H1 (cell line): ENCODE results near the gene CGN.

Experiments used
- ATF3 ChIP-seq: IDR thresholded peaks from 2 replicates; pipeline ENCODE4 v1.6.1; 2011; ENCODE audit warnings: low read depth, mild to moderate bottlenecking, low read length; ENCODE audit not compliant: insufficient read depth
- BRCA1 ChIP-seq: IDR thresholded peaks from 2 replicates; pipeline ENCODE4 v1.6.1; 2012; ENCODE audit warnings: low read depth, low read length, improper control_type of control experiment
- KDM1A ChIP-seq: fragments of 200-600, 300-600 bp; sonication (generic); IDR thresholded peaks from 2 replicates; pipeline ENCODE4 v1.7.1; 2016; ENCODE audit warnings: mild to moderate bottlenecking, low read length, borderline replicate concordance
- MAX ChIP-seq: IDR thresholded peaks from 2 replicates; pipeline ENCODE4 v1.6.1; 2012; ENCODE audit warnings: inconsistent platforms
- SIN3A ChIP-seq, 2 experiments: IDR thresholded peaks in 1 of 2; conservative IDR thresholded peaks in 1 of 2; 2 replicates each; pipeline ENCODE4 v1.6.1; 2011 to 2012; ENCODE audit warnings: low read length in 2 of 2, improper control_type of control experiment in 1 of 2, low read depth in 1 of 2, mild to moderate bottlenecking in 1 of 2
- SUZ12 ChIP-seq: fragments of 200-600 bp; sonication (generic); IDR thresholded peaks from 2 replicates; pipeline ENCODE4 v1.6.1; 2012; ENCODE audit warnings: mild to moderate bottlenecking, inconsistent platforms, low read length, moderate library complexity, mixed read lengths
- YY1 ChIP-seq: IDR thresholded peaks from 2 replicates; pipeline ENCODE4 v1.6.1; 2011; ENCODE audit warnings: low read depth, mild to moderate bottlenecking, low read length
- TF ChIP-seq, protein P1 (sequence below), 3 experiments: IDR thresholded peaks; 1 replicate in 2 of 3; 2 replicates in 1 of 3; pipeline versions ENCODE4 v1.5.1 to v1.6.1; 2011; ENCODE audit warnings: low read length in 3 of 3, mild to moderate bottlenecking in 3 of 3, inconsistent platforms in 2 of 3, low read depth in 1 of 3, moderate library complexity in 1 of 3; ENCODE audit not compliant: insufficient read depth in 1 of 3; ENCODE audit errors: control extremely low read depth in 1 of 3

- TF ChIP-seq, protein P1, sequence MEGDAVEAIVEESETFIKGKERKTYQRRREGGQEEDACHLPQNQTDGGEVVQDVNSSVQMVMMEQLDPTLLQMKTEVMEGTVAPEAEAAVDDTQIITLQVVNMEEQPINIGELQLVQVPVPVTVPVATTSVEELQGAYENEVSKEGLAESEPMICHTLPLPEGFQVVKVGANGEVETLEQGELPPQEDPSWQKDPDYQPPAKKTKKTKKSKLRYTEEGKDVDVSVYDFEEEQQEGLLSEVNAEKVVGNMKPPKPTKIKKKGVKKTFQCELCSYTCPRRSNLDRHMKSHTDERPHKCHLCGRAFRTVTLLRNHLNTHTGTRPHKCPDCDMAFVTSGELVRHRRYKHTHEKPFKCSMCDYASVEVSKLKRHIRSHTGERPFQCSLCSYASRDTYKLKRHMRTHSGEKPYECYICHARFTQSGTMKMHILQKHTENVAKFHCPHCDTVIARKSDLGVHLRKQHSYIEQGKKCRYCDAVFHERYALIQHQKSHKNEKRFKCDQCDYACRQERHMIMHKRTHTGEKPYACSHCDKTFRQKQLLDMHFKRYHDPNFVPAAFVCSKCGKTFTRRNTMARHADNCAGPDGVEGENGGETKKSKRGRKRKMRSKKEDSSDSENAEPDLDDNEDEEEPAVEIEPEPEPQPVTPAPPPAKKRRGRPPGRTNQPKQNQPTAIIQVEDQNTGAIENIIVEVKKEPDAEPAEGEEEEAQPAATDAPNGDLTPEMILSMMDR (IDR thresholded peaks at IDR 0.05; ENCODE audit: control extremely low read depth in 1 of 3, insufficient read depth in 1 of 3, low read depth in 1 of 3, low read length in 3 of 3), result no peak
- no peak for TF ChIP-seq ATF3
- no peak for TF ChIP-seq KDM1A
- TF ChIP-seq YY1, result no peak
- TF ChIP-seq MAX, result no peak
- no peak for TF ChIP-seq BRCA1
- TF ChIP-seq SUZ12, result no peak
- TF ChIP-seq SIN3A (conservative IDR thresholded peaks at IDR 0.05 in 1 of 2, IDR thresholded peaks at IDR 0.05 in 1 of 2; ENCODE audit: low read depth in 1 of 2, low read length in 2 of 2), result no peak
These were observed 73.6 kb downstream of the CGN start for GRCh38 chr1:151584780-151585179.
